NCI-H460 (cell line): ENCODE data around the gene STK11IP. TPM values are rescaled to one million over a fixed set of nuclear protein-coding genes. Genes with fewer than 3 reads are reported as not detected.

Source experiments
- DNase-seq: peaks from one replicate; pipeline ENCODE4 v3.0.0-alpha.2; 2016; ENCODE audit warnings: low read depth; ENCODE audit errors: extremely low read depth
- total RNA-seq: library from RNA; depleted of rRNA; stranded (reverse); fragments of >200 nt; shearing (Covaris generic); gene quantifications from 2 replicates; pipeline ENCODE4 v1.2.3, GENCODE V29; 2014

The STK11IP gene
- total RNA-seq, 1 experiment from 2014 or later: 21.6 TPM

DNA sequence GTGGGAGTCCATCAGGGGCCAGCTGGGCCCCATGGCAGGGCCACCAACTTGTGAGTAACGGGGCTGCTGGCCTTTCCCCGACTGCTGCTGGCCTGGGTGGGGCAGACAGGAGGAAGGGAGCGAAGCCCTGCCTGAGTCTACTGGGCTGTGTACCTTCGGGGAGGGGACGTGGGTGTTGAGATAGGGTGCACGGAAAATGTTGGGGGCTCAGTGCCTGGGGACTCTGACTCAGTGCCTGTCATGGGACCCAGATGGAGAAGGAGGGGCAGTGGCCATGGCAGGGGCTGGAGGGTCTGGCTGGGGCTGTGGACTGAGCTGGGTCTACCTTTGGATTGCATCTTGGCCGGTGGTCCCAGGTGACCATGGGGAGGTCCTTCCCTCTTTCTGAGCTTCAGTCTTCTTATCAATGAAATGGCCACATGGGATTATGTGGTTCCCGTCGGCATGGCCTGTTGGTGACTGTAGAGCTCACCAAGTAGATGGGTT lies 33.8 kb downstream of the STK11IP start:
- no peak for DNase-seq

DNA sequence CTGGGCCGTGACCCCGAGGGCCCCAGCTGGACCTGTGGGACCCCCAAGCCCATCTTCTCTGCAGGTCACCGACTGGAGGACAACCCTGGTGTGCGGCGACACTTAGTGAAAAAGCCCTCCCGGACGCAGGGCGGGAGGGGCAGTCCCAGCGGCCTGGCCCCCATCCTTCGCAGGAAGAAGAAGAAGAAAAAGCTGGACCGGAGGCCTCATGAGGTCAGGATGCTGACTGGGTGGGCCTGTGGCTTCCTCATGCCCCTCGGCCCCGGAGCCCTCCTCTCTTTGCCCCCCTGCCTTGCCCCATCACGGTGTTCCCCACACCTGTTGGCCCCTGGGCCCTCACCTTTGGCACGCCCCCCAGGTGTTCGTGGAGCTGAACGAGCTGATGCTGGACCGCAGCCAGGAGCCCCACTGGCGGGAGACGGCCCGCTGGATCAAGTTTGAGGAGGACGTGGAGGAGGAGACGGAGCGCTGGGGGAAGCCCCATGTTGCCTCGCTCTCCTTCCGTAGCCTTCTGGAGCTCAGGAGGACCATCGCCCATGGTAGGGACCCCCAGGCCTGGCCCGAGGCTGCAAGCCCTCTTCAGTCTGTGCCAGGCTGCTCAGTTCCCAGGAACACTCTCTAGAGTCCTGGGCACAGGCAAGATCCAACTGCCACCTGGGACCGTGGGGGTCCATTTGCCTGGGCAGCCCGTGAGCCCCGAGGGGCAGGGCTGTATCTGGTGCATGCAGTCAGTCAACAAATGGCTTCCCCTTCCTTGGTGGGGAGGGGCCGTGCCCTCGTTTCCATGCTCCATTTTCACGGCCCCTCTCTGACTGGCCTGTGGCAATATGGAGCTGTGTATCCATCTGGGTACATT lies 34.5 kb downstream of the STK11IP start:
- no peak for DNase-seq

DNA sequence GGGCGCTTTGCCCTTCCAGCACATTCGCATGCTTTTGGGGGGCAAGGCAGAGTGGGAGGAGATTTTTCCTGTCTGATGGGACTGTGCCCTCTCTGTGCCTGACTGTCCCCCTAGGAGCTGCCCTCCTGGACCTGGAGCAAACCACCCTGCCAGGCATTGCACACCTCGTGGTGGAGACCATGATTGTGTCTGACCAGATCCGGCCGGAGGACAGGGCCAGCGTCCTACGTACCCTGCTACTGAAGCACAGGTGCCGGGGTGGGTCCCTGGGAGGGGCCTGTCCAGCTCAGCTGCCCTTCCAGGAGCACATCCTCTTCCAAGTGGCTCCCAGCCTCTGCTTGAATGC lies 35.1 kb downstream of the STK11IP start:
- no peak for DNase-seq

DNA sequence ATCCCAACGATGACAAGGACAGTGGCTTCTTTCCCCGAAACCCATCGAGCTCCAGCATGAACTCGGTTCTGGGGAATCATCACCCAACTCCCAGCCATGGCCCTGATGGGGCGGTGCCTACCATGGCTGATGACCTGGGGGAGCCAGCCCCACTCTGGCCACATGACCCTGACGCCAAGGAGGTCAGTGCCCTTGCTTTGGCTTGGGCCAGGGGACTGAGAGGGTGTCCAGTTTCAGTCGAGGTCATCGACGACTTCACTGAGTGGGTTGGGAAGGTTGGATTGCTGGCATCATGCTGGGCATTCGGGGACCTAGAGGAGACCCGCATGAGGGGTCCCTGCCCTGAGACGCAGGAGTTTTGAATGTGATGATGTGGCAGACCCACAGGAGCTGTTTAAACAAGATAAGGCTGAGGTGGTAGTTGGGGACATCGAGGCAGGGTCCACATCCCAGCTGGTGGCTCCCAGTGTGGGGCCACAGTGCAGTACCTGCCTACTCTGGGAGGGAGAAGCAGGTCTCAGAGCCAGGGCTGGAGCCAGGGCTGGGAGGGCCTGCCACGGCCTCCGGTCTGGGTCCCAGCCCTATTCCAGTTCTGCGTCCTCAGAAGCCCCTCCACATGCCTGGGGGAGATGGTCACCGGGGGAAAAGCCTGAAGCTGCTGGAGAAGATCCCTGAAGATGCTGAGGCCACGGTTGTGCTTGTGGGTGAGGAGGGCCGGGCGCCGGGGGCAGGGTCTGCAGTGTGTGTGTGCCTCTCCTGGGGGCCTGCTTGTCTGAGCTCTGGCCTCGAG lies 35.8 kb downstream of the STK11IP start:
- no peak for DNase-seq

DNA sequence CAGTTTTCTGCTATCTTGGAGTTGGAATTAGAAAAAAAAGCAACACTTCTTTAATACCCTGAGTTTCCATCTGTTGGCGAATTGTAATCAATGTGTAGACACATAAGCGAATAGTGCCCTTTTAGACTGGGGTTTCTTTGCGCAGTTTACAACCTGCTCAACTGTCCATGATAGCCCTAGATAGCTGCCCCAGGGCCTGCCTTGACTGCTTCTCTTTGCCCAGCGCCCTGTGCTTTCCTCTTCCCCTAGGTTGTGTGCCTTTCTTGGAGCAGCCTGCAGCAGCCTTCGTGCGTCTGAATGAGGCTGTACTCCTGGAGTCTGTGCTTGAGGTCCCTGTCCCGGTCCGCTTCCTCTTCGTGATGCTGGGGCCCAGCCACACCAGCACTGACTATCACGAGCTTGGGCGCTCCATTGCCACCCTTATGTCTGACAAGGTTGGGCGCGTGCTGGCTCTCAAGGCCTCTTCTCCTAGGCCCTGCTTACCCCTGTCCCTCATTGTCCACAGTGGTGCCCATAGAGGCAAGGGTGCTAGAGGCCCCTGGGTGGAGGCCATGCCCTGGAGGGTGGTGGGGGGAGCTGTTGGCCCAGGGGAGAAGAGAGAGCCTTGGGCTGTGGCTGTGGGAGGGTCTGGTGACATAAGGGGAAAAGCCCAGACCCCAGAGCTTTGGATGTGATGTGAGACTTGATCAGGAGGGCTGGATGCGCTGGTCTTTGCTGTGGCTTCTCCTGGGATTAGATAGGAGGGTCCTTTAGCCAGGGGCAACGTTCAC lies 36.7 kb downstream of the STK11IP start:
- no peak for DNase-seq

DNA sequence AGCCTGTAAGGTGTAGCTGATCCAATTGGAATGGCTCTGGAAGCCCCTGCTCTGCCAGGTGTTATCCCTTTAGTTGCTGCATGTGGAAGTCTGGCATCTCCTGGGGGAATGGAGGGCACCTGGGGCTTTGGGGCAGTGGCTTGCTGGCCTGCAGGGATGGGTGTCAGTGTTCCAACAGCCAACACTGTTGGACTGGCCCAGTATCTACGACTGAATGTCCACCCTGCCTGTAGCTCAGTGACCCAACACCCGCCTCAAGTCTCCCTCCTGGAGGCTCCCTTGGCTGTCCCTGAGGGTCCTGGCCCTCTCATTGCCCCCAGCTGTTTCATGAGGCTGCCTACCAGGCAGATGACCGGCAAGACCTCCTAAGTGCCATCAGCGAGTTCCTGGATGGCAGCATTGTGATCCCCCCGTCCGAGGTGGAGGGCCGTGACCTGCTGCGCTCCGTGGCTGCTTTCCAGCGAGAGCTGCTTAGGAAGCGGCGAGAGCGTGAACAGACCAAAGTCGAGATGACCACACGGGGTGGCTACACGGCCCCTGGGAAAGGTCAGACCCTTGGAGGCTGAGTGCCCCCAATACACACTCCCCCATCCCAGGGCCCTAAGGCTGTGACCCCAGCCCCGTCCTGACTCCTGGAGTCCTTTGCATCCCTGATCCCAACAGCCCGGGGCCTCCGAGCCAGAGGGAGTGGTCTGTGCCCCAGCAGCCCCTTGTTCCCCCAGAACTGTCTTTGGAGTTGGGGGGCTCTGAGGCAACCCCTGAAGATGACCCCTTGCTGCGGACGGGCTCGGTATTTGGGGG lies 37.5 kb downstream of the STK11IP start:
- DNase-seq: no peak

DNA sequence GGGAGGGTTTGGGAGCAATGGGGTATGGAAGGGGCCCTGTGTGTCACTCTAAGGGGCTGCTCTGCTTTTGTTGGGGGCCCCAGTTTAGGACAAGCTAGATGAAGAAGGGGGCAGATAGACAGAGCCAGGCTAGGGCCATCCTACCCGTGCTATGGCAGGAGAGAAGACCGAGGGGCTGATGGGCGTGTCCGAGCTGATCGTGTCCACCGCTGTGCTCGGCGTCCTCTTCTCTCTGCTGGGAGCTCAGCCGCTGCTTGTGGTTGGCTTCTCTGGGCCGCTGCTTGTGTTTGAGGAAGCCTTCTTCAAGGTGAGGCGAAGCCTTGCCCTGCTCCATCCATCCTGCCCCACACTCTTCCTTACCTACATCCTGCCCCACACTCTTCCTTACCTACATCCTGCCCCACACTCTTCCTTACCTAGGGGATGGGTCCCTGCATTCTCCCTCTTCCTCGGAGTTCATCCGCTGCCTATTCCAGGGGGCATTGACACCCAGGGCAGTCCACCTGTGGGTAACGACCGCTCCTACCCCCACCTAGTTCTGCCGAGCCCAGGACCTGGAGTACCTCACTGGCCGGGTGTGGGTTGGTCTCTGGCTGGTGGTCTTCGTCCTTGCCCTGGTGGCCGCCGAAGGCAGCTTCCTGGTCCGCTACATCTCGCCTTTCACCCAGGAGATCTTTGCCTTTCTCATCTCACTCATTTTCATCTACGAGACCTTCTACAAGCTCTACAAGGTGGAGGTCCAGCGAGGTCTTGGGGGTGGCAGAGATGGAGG lies 38.7 kb downstream of the STK11IP start:
- no peak for DNase-seq

DNA sequence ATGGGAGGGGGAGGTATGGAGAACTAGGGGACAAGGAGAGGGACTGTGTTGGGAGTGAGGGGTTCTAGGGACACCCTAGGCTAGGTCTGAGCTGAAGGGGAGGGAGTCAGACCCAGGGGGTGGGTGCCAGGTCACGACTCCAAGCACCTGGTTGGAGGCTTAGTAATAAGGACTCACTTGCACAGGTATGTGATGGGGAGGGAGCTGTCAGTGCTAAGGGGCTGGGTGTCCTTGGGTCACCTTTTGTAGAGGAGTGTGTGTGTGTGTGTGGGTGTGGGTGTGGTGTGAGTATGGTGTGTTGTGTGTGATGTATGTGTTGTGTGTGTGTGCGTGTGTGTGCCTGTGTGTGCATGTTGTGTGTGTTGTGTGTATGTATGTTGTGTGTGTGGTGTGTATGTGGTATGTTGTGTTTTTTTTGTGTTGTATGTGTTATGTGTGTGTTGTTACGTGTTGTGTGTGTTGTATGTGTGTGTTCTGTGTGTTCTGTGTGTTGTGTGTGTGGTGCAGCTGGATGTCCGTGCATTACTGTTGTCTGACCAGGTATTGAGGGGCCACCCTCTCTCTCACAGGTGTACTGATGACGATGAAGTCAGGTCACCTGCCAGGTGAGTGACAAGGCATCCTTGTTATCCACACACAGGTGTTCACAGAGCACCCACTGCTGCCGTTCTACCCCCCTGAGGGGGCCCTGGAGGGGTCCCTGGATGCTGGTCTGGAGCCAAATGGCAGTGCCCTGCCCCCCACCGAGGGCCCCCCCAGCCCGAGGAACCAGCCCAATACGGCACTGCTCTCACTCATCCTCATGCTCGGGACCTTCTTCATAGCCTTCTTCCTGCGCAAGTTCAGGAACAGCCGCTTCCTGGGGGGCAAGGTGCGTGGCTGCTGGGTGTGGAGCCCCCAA lies 39.5 kb downstream of the STK11IP start:
- DNase-seq: no peak

DNA sequence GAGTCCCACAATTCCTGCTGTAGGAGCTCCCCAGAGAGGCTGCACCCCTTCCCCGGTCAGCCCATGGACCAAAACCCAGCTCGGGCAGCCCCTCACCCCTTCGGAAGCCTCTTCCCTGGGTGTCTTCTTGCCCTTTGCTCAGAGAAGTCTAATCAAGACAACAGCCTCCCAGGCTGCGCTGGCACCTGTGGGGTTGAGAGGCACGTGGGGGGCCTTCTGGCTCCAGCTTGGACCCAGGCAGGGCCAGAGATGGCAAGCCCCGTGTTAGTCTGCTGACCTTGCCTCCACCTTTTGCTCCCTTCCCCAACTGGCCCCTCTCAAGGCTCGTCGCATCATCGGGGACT lies 40.2 kb downstream of the STK11IP start:
- DNase-seq: no peak

DNA sequence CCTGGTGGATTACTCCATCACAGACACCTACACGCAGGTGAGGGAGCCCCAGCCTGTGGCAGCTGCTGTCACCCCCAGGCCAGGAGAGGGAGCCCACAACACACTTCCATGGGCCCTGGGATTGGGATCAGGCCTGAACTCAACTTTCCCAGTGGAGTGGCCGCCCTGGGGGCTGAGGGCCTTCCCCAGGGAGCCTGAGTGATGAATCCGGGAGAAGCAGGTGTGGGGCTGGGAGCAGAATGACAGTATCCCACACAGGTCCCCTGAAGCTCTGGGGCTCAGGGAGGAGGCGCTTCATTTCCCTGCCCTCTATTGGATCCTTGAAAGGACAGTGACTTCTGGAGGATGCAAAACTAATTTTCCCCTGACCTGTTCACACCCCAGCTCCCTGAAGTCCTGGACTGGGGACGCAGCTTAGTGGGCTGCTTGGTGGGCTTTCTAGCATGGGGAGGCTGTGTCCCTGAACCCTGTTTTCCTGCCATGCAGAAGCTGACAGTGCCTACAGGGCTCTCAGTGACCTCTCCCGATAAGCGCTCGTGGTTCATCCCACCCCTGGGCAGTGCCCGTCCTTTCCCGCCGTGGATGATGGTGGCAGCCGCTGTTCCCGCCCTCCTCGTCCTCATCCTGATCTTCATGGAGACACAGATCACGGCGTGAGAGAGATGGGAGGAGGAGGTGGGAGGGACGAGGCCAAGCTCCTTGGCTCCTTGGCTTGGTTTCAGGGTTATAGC lies 40.7 kb downstream of the STK11IP start:
- no peak for DNase-seq

DNA sequence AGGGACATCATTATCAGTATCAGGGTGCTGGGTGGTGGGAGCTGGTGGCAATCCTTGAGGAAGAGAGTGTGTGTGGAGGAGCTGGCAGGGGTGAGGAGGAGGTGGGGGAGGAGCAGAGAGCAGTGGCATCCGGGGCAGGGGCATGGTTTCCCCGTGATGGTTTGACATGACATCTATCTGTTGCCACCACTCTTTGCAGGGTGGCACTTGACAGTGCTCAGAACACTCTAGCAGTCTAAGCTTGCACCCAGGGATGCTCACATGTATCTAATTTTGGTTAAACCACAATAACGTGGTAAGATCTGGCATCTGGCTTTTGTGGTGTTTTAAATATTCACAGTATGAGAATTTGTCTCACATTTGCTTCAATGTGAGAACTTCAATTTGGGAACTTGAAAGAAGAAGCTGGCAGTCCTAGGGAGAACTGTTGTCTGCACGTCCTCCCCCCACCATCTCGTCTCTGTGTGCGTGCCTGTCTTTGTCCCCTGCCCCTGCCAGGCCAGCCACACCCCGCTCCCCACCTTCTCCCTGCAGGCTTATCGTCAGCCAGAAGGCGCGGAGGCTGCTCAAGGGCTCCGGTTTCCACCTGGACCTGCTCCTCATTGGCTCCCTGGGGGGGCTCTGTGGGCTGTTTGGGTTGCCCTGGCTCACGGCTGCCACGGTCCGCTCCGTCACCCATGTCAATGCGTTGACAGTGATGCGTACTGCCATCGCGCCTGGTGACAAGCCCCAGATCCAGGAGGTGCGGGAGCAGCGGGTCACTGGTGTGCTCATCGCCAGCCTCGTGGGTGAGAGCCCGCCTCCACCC lies 41.5 kb downstream of the STK11IP start:
- DNase-seq: no peak

DNA sequence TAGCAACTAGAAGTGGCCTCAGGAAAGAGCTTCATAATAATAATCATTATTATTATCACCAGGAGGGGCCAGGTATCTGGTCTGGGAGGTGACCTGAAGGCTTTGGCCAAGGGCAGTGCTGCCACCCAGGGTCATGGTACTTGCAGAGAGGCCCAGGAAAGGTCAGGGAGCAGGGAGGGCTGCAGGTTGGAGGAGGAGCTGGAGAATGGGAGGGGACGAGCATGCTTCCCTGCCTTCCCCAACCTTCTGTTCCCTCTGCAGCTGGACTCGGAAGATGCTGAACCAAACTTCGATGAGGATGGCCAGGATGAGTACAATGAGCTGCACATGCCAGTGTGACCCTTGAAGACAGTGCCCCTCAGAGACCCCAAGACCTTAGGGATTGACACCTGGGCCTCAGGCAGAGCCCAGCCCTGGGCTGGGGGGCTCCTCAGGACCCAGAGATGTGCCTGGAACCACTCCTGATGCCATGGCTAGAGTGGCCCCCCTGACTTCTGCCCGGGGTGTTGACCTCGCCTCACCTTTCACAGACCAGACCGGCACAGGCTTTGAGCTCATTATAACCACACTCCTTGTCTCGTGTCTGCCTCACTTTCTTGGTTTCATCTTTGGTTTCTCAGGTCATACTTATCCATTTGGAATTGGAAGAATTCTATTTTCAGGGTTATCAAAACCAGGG lies 43.9 kb downstream of the STK11IP start:
- DNase-seq: no peak

DNA sequence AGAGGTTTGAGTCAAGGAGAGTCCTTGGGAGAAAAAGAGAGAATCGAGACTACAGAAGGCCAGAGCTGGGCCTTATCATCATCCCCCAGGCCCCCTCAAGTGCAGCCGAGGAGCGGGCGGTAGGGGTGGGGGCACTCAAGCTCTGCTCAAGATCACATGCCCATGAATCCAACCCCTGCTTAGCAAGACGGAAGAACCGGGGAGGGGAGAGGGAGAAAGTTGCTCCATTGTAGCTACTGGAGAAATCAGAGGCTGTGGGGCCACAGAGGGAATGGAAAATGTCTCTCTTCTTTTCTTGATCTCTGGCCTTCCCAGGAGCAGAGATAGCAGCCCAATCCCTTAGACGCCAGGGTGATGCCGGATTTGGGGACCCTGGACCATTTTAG lies 44.4 kb downstream of the STK11IP start:
- DNase-seq: no peak

DNA sequence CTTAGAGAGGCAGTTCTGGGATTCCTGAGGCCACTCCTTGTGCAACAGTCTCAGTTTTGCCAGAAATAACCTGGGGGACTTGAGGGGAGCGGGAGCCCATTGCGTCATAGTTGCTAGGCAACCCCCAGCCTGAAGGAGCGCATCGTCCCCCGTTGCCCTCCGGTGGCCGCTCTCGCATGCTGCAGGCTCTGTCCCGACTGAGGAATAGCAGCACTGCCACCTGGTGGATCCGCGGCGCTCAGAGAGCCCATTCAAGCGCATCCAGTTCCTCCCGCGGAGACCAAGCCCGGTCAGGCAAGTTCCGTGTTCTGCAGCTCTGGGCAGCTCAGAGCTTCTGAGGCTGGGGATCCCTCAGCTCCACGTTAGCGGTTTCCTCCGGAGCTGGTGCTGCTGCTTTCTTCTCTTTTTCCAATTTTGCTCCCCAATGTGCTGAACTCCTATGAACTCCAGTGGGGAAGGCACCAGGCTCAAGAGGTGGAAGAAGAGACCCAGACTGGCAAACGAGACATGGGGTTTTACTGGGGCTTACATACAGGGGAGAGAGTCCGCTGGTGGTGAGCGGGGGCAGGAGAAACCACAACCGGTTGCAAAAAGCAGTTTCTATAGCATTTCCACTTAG lies 44.9 kb downstream of the STK11IP start:
- DNase-seq: peak; percentile 92

DNA sequence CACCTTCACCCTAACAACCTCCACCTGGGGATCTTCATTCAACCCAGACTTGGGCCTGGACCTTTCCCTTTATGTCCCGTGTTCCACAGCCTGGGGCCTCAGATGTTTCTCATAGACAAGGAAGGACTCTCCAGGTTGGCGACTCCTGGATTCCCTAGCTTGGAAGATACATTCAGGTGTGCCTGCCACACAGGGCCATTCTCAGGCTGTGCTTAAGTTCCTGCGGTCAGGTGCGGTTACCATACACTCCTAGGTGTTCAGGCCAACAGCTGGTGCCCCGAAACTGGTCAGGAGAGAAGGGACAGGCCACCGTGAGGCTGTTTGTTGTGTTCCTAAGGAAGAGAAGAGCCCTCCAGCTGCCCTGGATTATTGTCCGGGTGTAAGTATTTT lies 45.4 kb downstream of the STK11IP start:
- no peak for DNase-seq

DNA sequence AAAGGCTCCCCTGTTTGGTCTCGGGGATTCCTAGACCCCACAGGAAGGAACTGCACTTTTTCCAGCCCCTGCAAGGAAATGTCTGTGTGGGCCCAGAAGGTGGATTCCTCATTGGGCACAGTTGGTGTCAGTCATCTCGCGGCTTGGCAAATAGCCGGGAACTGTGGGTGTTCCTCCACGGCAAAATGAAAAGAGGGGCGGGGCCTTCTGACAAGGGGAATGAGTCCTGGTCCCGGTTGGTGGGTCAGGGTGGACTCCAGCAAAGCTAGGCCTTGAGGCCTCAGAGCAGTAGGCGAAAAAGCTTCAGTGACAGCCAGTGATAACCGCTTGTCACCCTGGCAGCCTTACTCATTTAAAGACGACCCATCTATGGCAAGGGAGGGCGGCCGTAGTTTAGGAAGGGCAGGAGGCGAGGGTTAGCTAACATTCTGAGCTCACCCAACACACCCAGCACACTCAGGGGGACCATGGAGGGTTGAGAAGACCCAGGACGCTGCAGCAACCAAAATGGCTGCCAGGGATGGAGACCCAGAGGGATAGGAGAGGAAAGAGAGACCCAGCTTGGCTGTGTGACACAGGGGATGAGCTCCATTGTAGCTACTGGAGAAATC lies 46.2 kb downstream of the STK11IP start:
- no peak for DNase-seq
